Keratinocyte (primary cell): Measurements from ENCODE around the gene HMX3. TPM values are rescaled to one million over a fixed set of nuclear protein-coding genes. Genes with fewer than 3 reads are reported as not detected.

Experiments used
- DNase-seq: peaks from one replicate; pipeline ENCODE4 v3.0.0-alpha.2; 2011; ENCODE audit warnings: low read depth, missing footprints, low spot score
- FAIRE-seq: peaks from 2 replicates; lab custom pipeline; 2011; peaks lifted over from hg19 to GRCh38; lab: Jason Lieb, UNC
- H2AFZ ChIP-seq: 2 replicates; pipeline ENCODE4 v1.6.0; 2012; ENCODE audit warnings: low read length, control low read depth, inconsistent platforms; ENCODE audit not compliant: control insufficient read depth
- H3K27ac ChIP-seq: 2 replicates; pipeline ENCODE4 v1.5.1; 2011; ENCODE audit warnings: low read length; ENCODE audit not compliant: control insufficient read depth, insufficient read depth
- H3K27me3 ChIP-seq: 3 replicates; pipeline ENCODE4 v1.6.0; 2011; ENCODE audit warnings: low read length; ENCODE audit not compliant: control insufficient read depth, insufficient read depth; ENCODE audit errors: extremely low read depth
- H3K36me3 ChIP-seq, 2 experiments: 2 replicates in 1 of 2; 3 replicates in 1 of 2; pipeline ENCODE4 v1.5.1; 2011; ENCODE audit warnings: low read length in 2 of 2, mild to moderate bottlenecking in 1 of 2; ENCODE audit not compliant: control insufficient read depth in 2 of 2, insufficient read depth in 2 of 2; ENCODE audit errors: extremely low read depth in 1 of 2
- H3K4me1 ChIP-seq: 3 replicates; pipeline ENCODE4 v1.5.1; 2011; ENCODE audit warnings: low read length; ENCODE audit not compliant: control insufficient read depth, insufficient read depth; ENCODE audit errors: extremely low read depth
- H3K4me2 ChIP-seq: 3 replicates; pipeline ENCODE4 v1.6.0; 2011; ENCODE audit warnings: low read depth, low read length; ENCODE audit not compliant: control insufficient read depth, insufficient read depth; ENCODE audit errors: extremely low read depth
- H3K4me3 ChIP-seq, 3 experiments: fragments of 200-600 bp in 1 of 3; sonication (generic) in 1 of 3; 2 replicates in 2 of 3; 3 replicates in 1 of 3; pipeline ENCODE4 v1.5.1; 2011 to 2016; ENCODE audit warnings: low read length in 3 of 3, mild to moderate bottlenecking in 3 of 3, control low read depth in 2 of 3, inconsistent platforms in 1 of 3, low read depth in 1 of 3, mixed read lengths in 1 of 3, mixed run types in 1 of 3, moderate library complexity in 1 of 3; ENCODE audit not compliant: control insufficient read depth in 2 of 3, insufficient read depth in 2 of 3; ENCODE audit errors: extremely low read depth in 1 of 3
- H3K79me2 ChIP-seq: 2 replicates; pipeline ENCODE4 v1.6.0; 2012; ENCODE audit warnings: low read length; ENCODE audit not compliant: control insufficient read depth, insufficient read depth
- H3K9ac ChIP-seq: 3 replicates; pipeline ENCODE4 v1.6.0; 2011; ENCODE audit warnings: low read length; ENCODE audit not compliant: control insufficient read depth, insufficient read depth; ENCODE audit errors: extremely low read depth
- H3K9me1 ChIP-seq: 3 replicates; pipeline ENCODE4 v1.6.0; 2011; ENCODE audit warnings: low read length; ENCODE audit not compliant: control insufficient read depth, insufficient read depth; ENCODE audit errors: extremely low read depth
- H3K9me3 ChIP-seq: 2 replicates; pipeline ENCODE4 v1.5.1; 2012; ENCODE audit warnings: low read depth, low read length; ENCODE audit not compliant: control insufficient read depth
- H4K20me1 ChIP-seq: 3 replicates; pipeline ENCODE4 v1.6.0; 2011; ENCODE audit warnings: low read length; ENCODE audit not compliant: control insufficient read depth, insufficient read depth; ENCODE audit errors: extremely low read depth
- CTCF ChIP-seq, 3 experiments: IDR thresholded peaks in 1 of 3; conservative IDR thresholded peaks in 1 of 3; optimal IDR thresholded peaks in 1 of 3; 2 replicates in 2 of 3; 3 replicates in 1 of 3; pipeline versions ENCODE3 to v1.5.1; 2011; ENCODE audit warnings: low read length in 3 of 3, mild to moderate bottlenecking in 3 of 3, moderate library complexity in 2 of 3, control low read depth in 1 of 3, inconsistent platforms in 1 of 3; ENCODE audit not compliant: insufficient read depth in 2 of 3; ENCODE audit errors: extremely low read depth in 1 of 3
- EZH2 ChIP-seq: IDR thresholded peaks from one replicate; pipeline ENCODE4 v1.6.1; 2012; ENCODE audit warnings: inconsistent platforms, mild to moderate bottlenecking, low read length, moderate library complexity
- dilution Hi-C: fragments of 300-500 bp; cut with MboI; formaldehyde crosslinking; loops from one replicate; pipeline ENCODE4 v1.7.0; 2020; ENCODE audit warnings: low sequenced_read_pairs; ENCODE audit not compliant: extremely low pct_ligation_motif_present
- polyA plus RNA-seq, 5 experiments: library from polyadenylated mRNA; depleted of rRNA in 3 of 5; stranded (reverse) in 3 of 5; stranded (forward) in 1 of 5; unstranded in 1 of 5; fragments of >200 nt; gene quantifications; 1 replicate in 1 of 5; 2 replicates in 3 of 5; 3 replicates in 1 of 5; pipeline versions ENCODE4 v1.2.1 to v1.2.3, GENCODE V29; 2011 to 2012; ENCODE audit warnings: missing spikeins in 2 of 5, low read depth in 1 of 5, low replicate concordance in 1 of 5

Gene HMX3
- polyA plus RNA-seq, 1 donor (not counting 4 experiments of a cell fraction or from before 2014, with no cell fraction given) = not detected

GRCh38 chr10:123150986-123151736 is 15.4 kb downstream of the HMX3 start:
- Histone ChIP-seq H3K9me3 (no peaks in the 10 kb centered on the region), H3K79me2 (peaks cover 19% of the 10 kb centered on the region), H4K20me1 (peaks cover 5% of the 10 kb centered on the region), H2AFZ (peak overlapping the region; percentile 49), H3K4me2 (peak overlapping the region; percentile 76), H3K9me1 (no peaks in the 10 kb centered on the region), H3K27me3 (peaks cover 60% of the 10 kb centered on the region), H3K4me1 (peaks cover 19% of the 10 kb centered on the region), H3K9ac (no peak overlapping the region), H3K36me3 (peaks cover 0 to 8% of the 10 kb centered on the region in 2 experiments), H3K4me3 (peak overlapping the region; percentile 15 to 57 (median 38)), H3K27ac (no peak overlapping the region)
- no peak for FAIRE-seq
- TF ChIP-seq EZH2 = no peak
- TF ChIP-seq CTCF (optimal IDR thresholded peaks at IDR 0.05 in 1 of 3, IDR thresholded peaks at IDR 0.05 in 1 of 3, conservative IDR thresholded peaks at IDR 0.05 in 1 of 3; ENCODE audit: extremely low read depth in 1 of 3, insufficient read depth in 2 of 3, low read length in 3 of 3) = no peak
- dilution Hi-C loops = no loop called here
- no peak for DNase-seq

- Histone ChIP-seq H3K4me2 (no peak overlapping the region), H3K27ac (no peak overlapping the region), H3K4me1 (peaks cover 23% of the 10 kb centered on the region), H2AFZ (no peak overlapping the region), H3K9me1 (no peaks in the 10 kb centered on the region), H4K20me1 (peaks cover 8% of the 10 kb centered on the region), H3K27me3 (peaks cover 55% of the 10 kb centered on the region), H3K9me3 (no peaks in the 10 kb centered on the region), H3K9ac (no peak overlapping the region), H3K79me2 (peaks cover 25% of the 10 kb centered on the region), H3K36me3 (peaks cover 0 to 14% of the 10 kb centered on the region in 2 experiments), H3K4me3 (no peak overlapping the region)
- TF ChIP-seq CTCF (optimal IDR thresholded peaks at IDR 0.05 in 1 of 3, IDR thresholded peaks at IDR 0.05 in 1 of 3, conservative IDR thresholded peaks at IDR 0.05 in 1 of 3; ENCODE audit: extremely low read depth in 1 of 3, insufficient read depth in 2 of 3, low read length in 3 of 3) (no peak), EZH2 (peak; percentile 19)
- DNase-seq = no peak
- no peak for FAIRE-seq
- dilution Hi-C loops = no loop called here
These were observed 16.0 kb downstream of the HMX3 start for GRCh38 chr10:123151737-123152135.
